GM19193 (cell line): ENCODE results near the gene EPS8L2.

Experiments used
- POLR2A ChIP-seq: IDR thresholded peaks from 4 replicates; pipeline ENCODE4 v1.6.1; 2011; ENCODE audit not compliant: insufficient read depth, insufficient read length; ENCODE audit errors: extremely low read depth

The EPS8L2 gene

GRCh38 chr11:723120-723883 lies 17.3 kb downstream of the EPS8L2 start:
- TF ChIP-seq POLR2A = no peak

- TF ChIP-seq POLR2A = no peak
Measured at GRCh38 chr11:724049-724777, 18.2 kb downstream of the EPS8L2 start.

GRCh38 chr11:724778-725386 lies 18.9 kb downstream of the EPS8L2 start:
- no peak for TF ChIP-seq POLR2A

- TF ChIP-seq POLR2A = no peak
Measured at GRCh38 chr11:725624-726202, 19.7 kb downstream of the EPS8L2 start.

- TF ChIP-seq POLR2A = peak; percentile 51
Measured at GRCh38 chr11:726278-727220, 20.5 kb downstream of the EPS8L2 start.

GRCh38 chr11:727281-727701 lies 21.3 kb downstream of the EPS8L2 start:
- TF ChIP-seq POLR2A = no peak

- no peak for TF ChIP-seq POLR2A
Measured at GRCh38 chr11:727859-728748, 22.1 kb downstream of the EPS8L2 start.

- TF ChIP-seq POLR2A = no peak
Measured at GRCh38 chr11:728901-729491, 23.0 kb downstream of the EPS8L2 start.

GRCh38 chr11:729492-730074 lies 23.6 kb downstream of the EPS8L2 start:
- no peak for TF ChIP-seq POLR2A

- no peak for TF ChIP-seq POLR2A
Measured at GRCh38 chr11:733072-733471, 27.0 kb downstream of the EPS8L2 start.

GRCh38 chr11:737366-737765 lies 31.3 kb downstream of the EPS8L2 start:
- no peak for TF ChIP-seq POLR2A

- no peak for TF ChIP-seq POLR2A
Measured at GRCh38 chr11:742156-742546, 36.1 kb downstream of the EPS8L2 start.
